Muscle layer of colon (tissue), 2 donors: ENCODE data around the gene C3orf70.

Source experiments
- H3K27ac ChIP-seq: one replicate; pipeline ENCODE4 v1.7.0; 2013; ENCODE audit warnings: low read depth, mild to moderate bottlenecking, low read length, moderate library complexity
- H3K27me3 ChIP-seq, 2 donors: one replicate each; pipeline ENCODE4 v1.7.0; 2013; ENCODE audit warnings: low read length in 2 of 2, mild to moderate bottlenecking in 2 of 2; ENCODE audit not compliant: insufficient read depth in 2 of 2, control insufficient read depth in 1 of 2
- H3K36me3 ChIP-seq: one replicate; pipeline ENCODE4 v1.7.0; 2013; ENCODE audit warnings: mild to moderate bottlenecking, low read length; ENCODE audit not compliant: insufficient read depth
- H3K4me1 ChIP-seq: one replicate; pipeline ENCODE4 v1.7.0; 2013; ENCODE audit warnings: mild to moderate bottlenecking, low read length; ENCODE audit not compliant: insufficient read depth
- H3K4me3 ChIP-seq, 2 donors: one replicate each; pipeline ENCODE4 v1.7.0; 2013; ENCODE audit warnings: low read length in 2 of 2, low read depth in 1 of 2, mild to moderate bottlenecking in 1 of 2, moderate library complexity in 1 of 2
- H3K9ac ChIP-seq: one replicate; pipeline ENCODE4 v1.7.0; 2013; ENCODE audit warnings: low read length
- H3K9me3 ChIP-seq: one replicate; pipeline ENCODE4 v1.7.0; 2013; ENCODE audit warnings: mild to moderate bottlenecking, low read length
- donor health status: abdominal sarcoma.
- donor health status: Adenocarcinoma of cecum.

The C3orf70 gene

GRCh38 chr3:185041540-185041939 lies 111.3 kb downstream of the C3orf70 start:
- H3K27ac ChIP-seq, result no peak overlapping the region
- no peaks in the 10 kb centered on the region for H3K36me3 ChIP-seq
- no peak overlapping the region for H3K9ac ChIP-seq

GRCh38 chr3:185040425-185040824 lies 112.4 kb downstream of the C3orf70 start:
- H3K4me1 ChIP-seq, result no peaks in the 10 kb centered on the region
- H3K36me3 ChIP-seq, result no peaks in the 10 kb centered on the region
- H3K9me3 ChIP-seq, result no peaks in the 10 kb centered on the region

More at GRCh38 chr3:185041540-185041939, 111.3 kb downstream of the C3orf70 start:
- Histone ChIP-seq H3K27me3 (no peaks in the 10 kb centered on the region), H3K4me3 (no peak overlapping the region), H3K4me1 (no peaks in the 10 kb centered on the region), H3K9me3 (no peaks in the 10 kb centered on the region)

DNA sequence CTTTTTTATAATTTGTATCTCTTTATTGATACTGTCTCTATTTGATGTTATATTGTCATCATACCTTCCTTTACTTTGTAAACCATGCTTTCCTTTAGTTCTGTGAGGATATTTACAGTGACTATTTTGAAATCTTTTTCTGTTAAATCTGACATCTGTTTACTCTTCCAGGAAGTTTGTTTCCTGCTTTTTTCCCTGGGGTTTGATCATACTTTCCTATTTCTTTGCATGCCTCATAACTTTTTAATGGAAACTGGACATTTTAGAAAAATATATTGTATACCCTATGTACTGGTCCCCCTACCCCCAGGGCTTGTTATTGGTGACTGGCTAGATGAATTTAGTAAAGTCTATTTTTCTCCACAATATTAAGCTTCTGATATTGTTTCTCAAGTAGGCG lies 115.1 kb downstream of the C3orf70 start:
- Histone ChIP-seq H3K4me3 (no peak overlapping the region), H3K27me3 (no peaks in the 10 kb centered on the region), H3K9ac (no peak overlapping the region), H3K27ac (no peak overlapping the region), H3K9me3 (no peaks in the 10 kb centered on the region), H3K4me1 (no peaks in the 10 kb centered on the region), H3K36me3 (no peaks in the 10 kb centered on the region)

More at GRCh38 chr3:185040425-185040824, 112.4 kb downstream of the C3orf70 start:
- no peak overlapping the region for H3K9ac ChIP-seq
- no peaks in the 10 kb centered on the region for H3K27me3 ChIP-seq
- H3K27ac ChIP-seq, result no peak overlapping the region
- no peak overlapping the region for H3K4me3 ChIP-seq

- Histone ChIP-seq H3K27me3 (no peaks in the 10 kb centered on the region), H3K36me3 (no peaks in the 10 kb centered on the region), H3K4me1 (no peaks in the 10 kb centered on the region), H3K27ac (no peak overlapping the region), H3K9ac (no peak overlapping the region), H3K9me3 (no peaks in the 10 kb centered on the region), H3K4me3 (no peak overlapping the region)
These were observed 121.9 kb downstream of the C3orf70 start for GRCh38 chr3:185030951-185031350.

DNA sequence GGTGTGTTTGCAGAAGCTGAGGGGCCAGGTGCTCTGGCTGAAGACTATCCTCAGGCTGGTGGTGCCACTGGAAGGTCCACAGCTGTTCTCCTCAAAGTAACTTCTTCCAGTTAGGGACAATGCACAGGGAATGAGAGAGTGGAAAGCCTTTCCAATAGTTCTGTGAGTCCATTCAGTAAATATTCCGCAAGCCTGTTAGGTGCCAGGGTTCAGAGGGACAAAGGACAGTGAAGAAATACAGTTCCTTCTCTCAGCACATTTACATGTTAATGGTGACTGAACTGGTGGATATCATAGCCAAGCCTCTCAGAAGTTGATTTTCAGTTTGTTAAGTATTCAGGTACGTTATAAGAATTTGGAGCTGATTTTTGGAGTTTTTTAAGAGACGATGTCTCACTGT lies 122.5 kb downstream of the C3orf70 start:
- H3K36me3 ChIP-seq, result no peaks in the 10 kb centered on the region
- no peak overlapping the region for H3K4me3 ChIP-seq
- H3K9ac ChIP-seq, result no peak overlapping the region
- H3K9me3 ChIP-seq, result no peaks in the 10 kb centered on the region
- H3K27me3 ChIP-seq, result no peaks in the 10 kb centered on the region
- no peaks in the 10 kb centered on the region for H3K4me1 ChIP-seq
- H3K27ac ChIP-seq, result no peak overlapping the region

- no peaks in the 10 kb centered on the region for H3K36me3 ChIP-seq
These were observed 123.8 kb downstream of the C3orf70 start for GRCh38 chr3:185029086-185029485.

DNA sequence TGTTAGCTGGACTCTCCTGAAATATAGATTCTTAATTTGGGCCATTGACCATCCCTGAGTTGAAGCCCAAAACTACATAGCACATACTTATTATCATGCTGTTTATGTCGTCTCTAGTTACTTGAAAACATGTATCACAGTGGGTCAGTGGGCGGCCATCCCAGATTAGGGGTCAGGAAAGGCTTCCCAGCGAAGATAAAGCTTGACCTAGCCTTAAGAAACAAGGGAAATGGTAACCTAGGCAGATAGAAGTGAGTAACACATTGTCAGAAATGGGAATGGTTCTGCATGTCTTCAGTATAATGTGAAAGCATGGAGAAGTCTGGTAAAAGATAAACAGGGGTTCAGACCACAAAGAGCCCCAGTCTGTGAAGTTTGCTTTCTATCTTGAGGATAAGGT lies 124.7 kb downstream of the C3orf70 start:
- Histone ChIP-seq H3K27me3 (no peaks in the 10 kb centered on the region), H3K9me3 (no peaks in the 10 kb centered on the region), H3K36me3 (no peaks in the 10 kb centered on the region), H3K9ac (no peak overlapping the region), H3K4me1 (no peaks in the 10 kb centered on the region), H3K4me3 (no peak overlapping the region), H3K27ac (no peak overlapping the region)

More at GRCh38 chr3:185029086-185029485, 123.8 kb downstream of the C3orf70 start:
- Histone ChIP-seq H3K4me1 (no peaks in the 10 kb centered on the region), H3K9me3 (no peaks in the 10 kb centered on the region), H3K27ac (no peak overlapping the region), H3K4me3 (no peak overlapping the region), H3K27me3 (no peaks in the 10 kb centered on the region), H3K9ac (no peak overlapping the region)
